Measurements from ENCODE around the gene AGXT2.
"Not testable (repeated sequence)": the region's sequence is repeated elsewhere in the genome, so short reads cannot be mapped to it uniquely, and the experiment has no call there.

AGXT2 gene

GRCh38 chr5:35050541-35051126 is 2.9 kb upstream of the AGXT2 start:
- DNase-seq = no peak

GRCh38 chr5:35048910-35049309 is 1.2 kb upstream of the AGXT2 start:
- no peak for DNase-seq

- DNase-seq = no peak
Measured at GRCh38 chr5:35046774-35047173, 975 bp downstream of the AGXT2 start.

GRCh38 chr5:35045280-35045679 is 2.5 kb downstream of the AGXT2 start:
- no peak for DNase-seq

GRCh38 chr5:35044649-35045048 is 3.1 kb downstream of the AGXT2 start:
- no peak for DNase-seq

GRCh38 chr5:35042781-35043180 is 5.0 kb downstream of the AGXT2 start:
- DNase-seq = no peak

GRCh38 chr5:35041261-35041660 is 6.5 kb downstream of the AGXT2 start:
- no peak for DNase-seq

GRCh38 chr5:35038891-35039290 is 8.9 kb downstream of the AGXT2 start:
- no peak for DNase-seq

- no peak for DNase-seq
Measured at GRCh38 chr5:35036536-35036935, 11.2 kb downstream of the AGXT2 start.

- DNase-seq = not testable (repeated sequence)
Measured at GRCh38 chr5:35035929-35036328, 11.8 kb downstream of the AGXT2 start.

- DNase-seq = no peak
Measured at GRCh38 chr5:35035271-35035670, 12.5 kb downstream of the AGXT2 start.

- DNase-seq = no peak
Measured at GRCh38 chr5:35032356-35032755, 15.4 kb downstream of the AGXT2 start.

- DNase-seq = no peak
Measured at GRCh38 chr5:35031276-35031675, 16.5 kb downstream of the AGXT2 start.

GRCh38 chr5:35030426-35031100 is 17.2 kb downstream of the AGXT2 start:
- DNase-seq = no peak

GRCh38 chr5:35029333-35029732 is 18.4 kb downstream of the AGXT2 start:
- no peak for DNase-seq

GRCh38 chr5:35026941-35027340 is 20.8 kb downstream of the AGXT2 start:
- DNase-seq = no peak

GRCh38 chr5:35026280-35026840 is 21.4 kb downstream of the AGXT2 start:
- no peak for DNase-seq

- no peak for DNase-seq
Measured at GRCh38 chr5:35024911-35025510, 22.7 kb downstream of the AGXT2 start.

GRCh38 chr5:35023391-35024178 is 24.2 kb downstream of the AGXT2 start:
- no peak for DNase-seq

GRCh38 chr5:35016174-35017051 is 31.3 kb downstream of the AGXT2 start:
- no peak for DNase-seq

GRCh38 chr5:35015063-35015462 is 32.7 kb downstream of the AGXT2 start:
- DNase-seq = no peak

GRCh38 chr5:35012796-35013195 is 35.0 kb downstream of the AGXT2 start:
- DNase-seq = no peak
